ENCODE measurements around the gene DENND5B.
"Not testable (repeated sequence)": the region's sequence is repeated elsewhere in the genome, so short reads cannot be mapped to it uniquely, and the experiment has no call there.

The DENND5B gene

GRCh38 chr12:31590642-31591379 lies at the start of gene DENND5B:
TSS of gene DENND5B (minus strand) at chr12:31591136. CDS start at chr12:31590832, 304 bp downstream.
- DNase-seq: peak; percentile 35

- no peak for DNase-seq
These were observed 43.7 kb upstream of the DENND5B start for GRCh38 chr12:31634620-31635019.

GRCh38 chr12:31633464-31633863 lies 42.5 kb upstream of the DENND5B start:
- no peak for DNase-seq

- no peak for DNase-seq
These were observed 40.9 kb upstream of the DENND5B start for GRCh38 chr12:31631809-31632208.

- DNase-seq: no peak
These were observed 40.2 kb upstream of the DENND5B start for GRCh38 chr12:31631023-31631724.

GRCh38 chr12:31629756-31630732 lies 39.1 kb upstream of the DENND5B start:
- DNase-seq: no peak

- DNase-seq: no peak
These were observed 36.6 kb upstream of the DENND5B start for GRCh38 chr12:31627456-31628054.

- DNase-seq: no peak
These were observed 35.5 kb upstream of the DENND5B start for GRCh38 chr12:31626270-31626995.

- no peak for DNase-seq
These were observed 31.1 kb upstream of the DENND5B start for GRCh38 chr12:31622038-31622437.

- DNase-seq: no peak
These were observed 29.4 kb upstream of the DENND5B start for GRCh38 chr12:31620311-31620710.

- DNase-seq: no peak
These were observed 27.5 kb upstream of the DENND5B start for GRCh38 chr12:31618228-31619025.

- no peak for DNase-seq
These were observed 21.9 kb upstream of the DENND5B start for GRCh38 chr12:31612819-31613218.

- DNase-seq: not testable (repeated sequence)
These were observed 17.4 kb upstream of the DENND5B start for GRCh38 chr12:31608299-31608698.

- no peak for DNase-seq
These were observed 14.6 kb upstream of the DENND5B start for GRCh38 chr12:31605531-31605930.

- no peak for DNase-seq
These were observed 12.6 kb upstream of the DENND5B start for GRCh38 chr12:31603546-31604009.

- no peak for DNase-seq
These were observed 9.8 kb upstream of the DENND5B start for GRCh38 chr12:31600750-31601149.

GRCh38 chr12:31600252-31600651 lies 9.3 kb upstream of the DENND5B start:
- DNase-seq: no peak

- no peak for DNase-seq
These were observed 8.1 kb upstream of the DENND5B start for GRCh38 chr12:31599053-31599452.

- DNase-seq: no peak
These were observed 6.1 kb upstream of the DENND5B start for GRCh38 chr12:31597066-31597465.

GRCh38 chr12:31594681-31595080 lies 3.7 kb upstream of the DENND5B start:
- DNase-seq: no peak

- DNase-seq: no peak
These were observed 505 bp upstream of the DENND5B start for GRCh38 chr12:31591380-31591901.

All from amniotic stem cell (primary cell).